Measurements from ENCODE around the gene KCNQ1.

The KCNQ1 gene

GRCh38 chr11:2567026-2567671 lies 122.3 kb downstream of the KCNQ1 start:
- H3K36me3 ChIP-seq (ENCODE audit: low read length) = no peaks in the 10 kb centered on the region
- H4K20me1 ChIP-seq (ENCODE audit: low read depth, low read length) = no peaks in the 10 kb centered on the region
- no peaks in the 10 kb centered on the region for H3F3A ChIP-seq (ENCODE audit: insufficient read depth)
- H2AFZ ChIP-seq (ENCODE audit: low read depth, low read length, severe bottlenecking) = no peak overlapping the region
- H3K4me2 ChIP-seq (ENCODE audit: low read depth, low read length, poor library complexity, severe bottlenecking) = no peak overlapping the region
- H3K27ac ChIP-seq (ENCODE audit: low read depth, low read length) = no peak overlapping the region
- H3K4me3 ChIP-seq (ENCODE audit: insufficient read depth, low read length, poor library complexity, severe bottlenecking) = no peak overlapping the region
- no peaks in the 10 kb centered on the region for H3K9me3 ChIP-seq (ENCODE audit: insufficient read depth, low read length)
- H3K27me3 ChIP-seq (ENCODE audit: low read length) = no peaks in the 10 kb centered on the region
- no peaks in the 10 kb centered on the region for H3K79me2 ChIP-seq (ENCODE audit: insufficient read depth, low read length)
- H3K9ac ChIP-seq (ENCODE audit: low read length) = no peak overlapping the region
- TF ChIP-seq EZH2phosphoT487 (conservative IDR thresholded peaks at IDR 0.05; ENCODE audit: low read length) (no peak), CTCF (IDR thresholded peaks at IDR 0.05; ENCODE audit: insufficient read depth, low read length, poor library complexity, severe bottlenecking) (no peak)
- no peaks in the 10 kb centered on the region for H3K9me2 ChIP-seq (replicated peaks; ENCODE audit: insufficient read depth, low read length)

DNA sequence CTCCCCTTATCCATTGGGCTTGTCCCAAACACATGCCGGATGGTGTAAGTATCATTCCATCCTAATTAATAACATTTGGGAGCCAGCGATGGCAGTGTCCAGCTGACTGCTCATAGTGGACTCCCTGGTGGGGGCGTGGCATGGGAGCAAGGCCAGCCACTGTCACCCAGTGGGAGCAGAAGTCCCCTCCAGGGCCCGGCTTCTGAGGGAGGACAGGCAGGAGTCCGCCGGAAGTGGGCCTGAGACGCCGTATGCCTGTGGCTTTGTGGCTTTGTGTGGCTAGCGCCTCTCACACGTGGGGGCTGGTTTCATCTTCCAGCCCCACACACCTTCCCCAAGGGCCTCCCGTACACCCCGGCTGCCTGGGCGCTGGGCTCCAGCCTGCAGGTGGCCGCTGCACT lies 124.5 kb downstream of the KCNQ1 start:
- Histone ChIP-seq H3K27me3 (ENCODE audit: low read length) (no peaks in the 10 kb centered on the region), H2AFZ (ENCODE audit: low read depth, low read length, severe bottlenecking) (no peak overlapping the region), H3K9me2 (replicated peaks; ENCODE audit: insufficient read depth, low read length) (no peaks in the 10 kb centered on the region), H4K20me1 (ENCODE audit: low read depth, low read length) (no peaks in the 10 kb centered on the region), H3K4me2 (ENCODE audit: low read depth, low read length, poor library complexity, severe bottlenecking) (no peak overlapping the region), H3K79me2 (ENCODE audit: insufficient read depth, low read length) (no peaks in the 10 kb centered on the region), H3K9ac (ENCODE audit: low read length) (no peak overlapping the region), H3K36me3 (ENCODE audit: low read length) (no peaks in the 10 kb centered on the region), H3K9me3 (ENCODE audit: insufficient read depth, low read length) (no peaks in the 10 kb centered on the region), H3K27ac (ENCODE audit: low read depth, low read length) (no peak overlapping the region), H3K4me3 (ENCODE audit: insufficient read depth, low read length, poor library complexity, severe bottlenecking) (no peak overlapping the region), H3F3A (ENCODE audit: insufficient read depth) (no peaks in the 10 kb centered on the region)
- no peak for TF ChIP-seq CTCF (IDR thresholded peaks at IDR 0.05; ENCODE audit: insufficient read depth, low read length, poor library complexity, severe bottlenecking)
- TF ChIP-seq EZH2phosphoT487 (conservative IDR thresholded peaks at IDR 0.05; ENCODE audit: low read length) = no peak

GRCh38 chr11:2569731-2570210 lies 125.0 kb downstream of the KCNQ1 start:
- no peak overlapping the region for H3K4me3 ChIP-seq (ENCODE audit: insufficient read depth, low read length, poor library complexity, severe bottlenecking)
- no peaks in the 10 kb centered on the region for H3K79me2 ChIP-seq (ENCODE audit: insufficient read depth, low read length)
- H3K4me2 ChIP-seq (ENCODE audit: low read depth, low read length, poor library complexity, severe bottlenecking) = no peak overlapping the region
- no peaks in the 10 kb centered on the region for H4K20me1 ChIP-seq (ENCODE audit: low read depth, low read length)
- H2AFZ ChIP-seq (ENCODE audit: low read depth, low read length, severe bottlenecking) = no peak overlapping the region
- no peak overlapping the region for H3K27ac ChIP-seq (ENCODE audit: low read depth, low read length)
- no peaks in the 10 kb centered on the region for H3K27me3 ChIP-seq (ENCODE audit: low read length)
- H3K9me3 ChIP-seq (ENCODE audit: insufficient read depth, low read length) = no peaks in the 10 kb centered on the region
- H3F3A ChIP-seq (ENCODE audit: insufficient read depth) = no peaks in the 10 kb centered on the region
- TF ChIP-seq CTCF (IDR thresholded peaks at IDR 0.05; ENCODE audit: insufficient read depth, low read length, poor library complexity, severe bottlenecking) (no peak), EZH2phosphoT487 (conservative IDR thresholded peaks at IDR 0.05; ENCODE audit: low read length) (no peak)
- no peaks in the 10 kb centered on the region for H3K36me3 ChIP-seq (ENCODE audit: low read length)
- no peaks in the 10 kb centered on the region for H3K9me2 ChIP-seq (replicated peaks; ENCODE audit: insufficient read depth, low read length)
- H3K9ac ChIP-seq (ENCODE audit: low read length) = no peak overlapping the region
